ENCODE data around the gene MTMR3. TPM values are rescaled to one million over a fixed set of nuclear protein-coding genes. Genes with fewer than 3 reads are reported as not detected.
"Not testable (repeated sequence)": the region's sequence is repeated elsewhere in the genome, so short reads cannot be mapped to it uniquely, and the experiment has no call there.

Gene MTMR3
- polyA plus RNA-seq, 1 of the 3 experiments (the other 2 are of a cell fraction): 20.4 TPM

- H3K9me2 ChIP-seq; H3F3A ChIP-seq (replicated peaks; ENCODE audit: insufficient read depth); H3K9me3 ChIP-seq; H3K9ac ChIP-seq; POLR2A ChIA-PET; H3K27ac ChIP-seq (ENCODE audit: low read depth in 2 of 2, low read length in 1 of 2); DNase-seq; H4K20me1 ChIP-seq (ENCODE audit: insufficient read depth); H3K27me3 ChIP-seq (ENCODE audit: insufficient read depth); H2AFZ ChIP-seq (ENCODE audit: low read depth): not testable (repeated sequence)
- Histone ChIP-seq H3K79me2 (ENCODE audit: insufficient read depth) (peaks cover 51% of the 10 kb centered on the region), H3K4me3 (ENCODE audit: low read depth in 2 of 2, low read length in 1 of 2) (peak overlapping the region; percentile 87 to 92), H3K4me2 (peak overlapping the region; percentile 85), H3K36me3 (replicated peaks in 1 of 2; ENCODE audit: control insufficient read depth in 1 of 2, insufficient read depth in 2 of 2, low read length in 1 of 2) (peaks cover 13 to 17% of the 10 kb centered on the region in 2 experiments), H3K4me1 (ENCODE audit: control insufficient read depth in 1 of 2, insufficient read depth in 2 of 2, low read depth in 1 of 2, low read length in 1 of 2) (peaks cover 0 to 11% of the 10 kb centered on the region in 2 experiments; a peak in 2 of 4 replicates)
- CTCF ChIA-PET: interaction anchor here (0.7 to 1.2 kb wide), 4 partner anchors 24 to 168 kb away, joined by 3 to 4 read pairs (median 4); no protein-coding TSS in a partner anchor
- WGBS (ENCODE audit: low lambda C conversion rate): 88% methylated on average over 17 of the region's 18 CpGs
These were observed 46.1 kb upstream of the MTMR3 start for GRCh38 chr22:29836791-29837370.

- Histone ChIP-seq H3K36me3 (replicated peaks in 1 of 2; ENCODE audit: control insufficient read depth in 1 of 2, insufficient read depth in 2 of 2, low read length in 1 of 2) (peaks cover 5 to 13% of the 10 kb centered on the region in 2 experiments), H3K4me1 (ENCODE audit: control insufficient read depth in 1 of 2, insufficient read depth in 2 of 2, low read depth in 1 of 2, low read length in 1 of 2) (peaks cover 6 to 7% of the 10 kb centered on the region in 2 experiments; a peak in 2 of 4 replicates), H3K27me3 (ENCODE audit: insufficient read depth) (no peaks in the 10 kb centered on the region), H3K79me2 (ENCODE audit: insufficient read depth) (peaks cover 48% of the 10 kb centered on the region), H3K27ac (ENCODE audit: low read depth in 2 of 2, low read length in 1 of 2) (peak within 1 kb of the TSS; percentile 66 to 86), H3K9me2 (no peaks in the 10 kb centered on the region), H3K4me2 (peak within 1 kb of the TSS; percentile 85), H3K4me3 (ENCODE audit: low read depth in 2 of 2, low read length in 1 of 2) (peak within 1 kb of the TSS; percentile 87 to 92), H2AFZ (ENCODE audit: low read depth) (peak within 1 kb of the TSS; percentile 86), H3K9ac (peak within 1 kb of the TSS; percentile 61), H3F3A (replicated peaks; ENCODE audit: insufficient read depth) (peaks cover 8% of the 10 kb centered on the region), H4K20me1 (ENCODE audit: insufficient read depth) (no peaks in the 10 kb centered on the region), H3K9me3 (no peaks in the 10 kb centered on the region)
- TF ChIP-seq CTCF (IDR thresholded peaks at IDR 0.05) (no peak), FOXJ3 (CRISPR knock-in tag; IDR thresholded peaks at IDR 0.05) (0 out of 2 replicates have a peak, but pooled peaks have one; percentile 31), FOXM1 (IDR thresholded peaks at IDR 0.05; ENCODE audit: low read depth) (no peak), MAX (IDR thresholded peaks at IDR 0.05; ENCODE audit: low read depth) (peak; percentile 71), USF1 (IDR thresholded peaks at IDR 0.05; ENCODE audit: borderline replicate concordance, low read depth) (peak; percentile 54; the same call in 1 of the 2 replicates), POLR2AphosphoS5 (IDR thresholded peaks at IDR 0.05; ENCODE audit: low read depth, low read length) (peak; percentile 95), ELF1 (IDR thresholded peaks at IDR 0.05) (peak; percentile 88), GABPA (IDR thresholded peaks at IDR 0.05; ENCODE audit: low read depth) (peak; percentile 89), MXI1 (IDR thresholded peaks at IDR 0.05; ENCODE audit: low read depth, low read length) (peak; percentile 71), NFIC (IDR thresholded peaks at IDR 0.05; ENCODE audit: borderline replicate concordance) (no peak), RAD21 (IDR thresholded peaks at IDR 0.05; ENCODE audit: low read length) (peak; percentile 29), PBX3 (IDR thresholded peaks at IDR 0.05) (no peak), FOSL2 (IDR thresholded peaks at IDR 0.05; ENCODE audit: borderline replicate concordance, low read depth) (no peak), NRF1 (IDR thresholded peaks at IDR 0.05; ENCODE audit: low read depth, low read length) (peak; percentile 33; the same call in 1 of the 2 replicates), EP300 (IDR thresholded peaks at IDR 0.05; ENCODE audit: borderline replicate concordance in 1 of 2, low read depth in 1 of 2, low read length in 1 of 2) (peak; percentile 6 to 30; a peak in 2 of 4 replicates), TAF1 (IDR thresholded peaks at IDR 0.05; ENCODE audit: borderline replicate concordance, low read depth, low read length) (peak; percentile 53; the same call in 1 of the 2 replicates), CHD2 (IDR thresholded peaks at IDR 0.05; ENCODE audit: low read length, partially characterized antibody) (peak; percentile 64), USF2 (IDR thresholded peaks at IDR 0.05; ENCODE audit: borderline replicate concordance, low read depth, low read length) (0 out of 2 replicates have a peak, but pooled peaks have one; percentile 31), TCF12 (IDR thresholded peaks at IDR 0.05) (no peak)
- CTCF ChIA-PET: interaction anchor here (0.7 to 1.2 kb wide), 3 partner anchors 90 to 167 kb away, joined by 3 to 4 read pairs (median 3); no protein-coding TSS in a partner anchor
- WGBS (ENCODE audit: low lambda C conversion rate): 5% methylated on average over 20 of the region's 54 CpGs
- POLR2A ChIA-PET: interaction anchor here (0.7 to 1.2 kb wide), 4 partner anchors 45 to 166 kb away, joined by 3 to 4 read pairs (median 3); partner anchors contain the start of genes MTMR3 and ZMAT5
- DNase-seq: peak; percentile 98
These were observed 45.0 kb upstream of the MTMR3 start, which contains the start of gene ASCC2 for GRCh38 chr22:29837741-29838598. TSS of gene ASCC2 (minus strand) at chr22:29838274. CDS start at chr22:29832325, 5,949 bp downstream.
